Choroid plexus epithelial cell (primary cell): ENCODE data around the gene GNMT.
"Not testable (repeated sequence)": the region's sequence is repeated elsewhere in the genome, so short reads cannot be mapped to it uniquely, and the experiment has no call there.

Experiments used
- DNase-seq: peaks from one replicate; pipeline ENCODE4 v3.0.0-alpha.2; 2010; ENCODE audit warnings: low read depth
- H3K4me3 ChIP-seq: 2 replicates; pipeline ENCODE4 v1.5.1; 2011; ENCODE audit warnings: low read depth, mild to moderate bottlenecking, control low read depth, low read length, moderate library complexity
- TF ChIP-seq, protein P1 (sequence below): conservative IDR thresholded peaks from 2 replicates; pipeline ENCODE4 v1.5.1; 2011; ENCODE audit warnings: low read depth, mild to moderate bottlenecking, control low read depth, inconsistent platforms, low read length, moderate library complexity

GNMT gene

DNA sequence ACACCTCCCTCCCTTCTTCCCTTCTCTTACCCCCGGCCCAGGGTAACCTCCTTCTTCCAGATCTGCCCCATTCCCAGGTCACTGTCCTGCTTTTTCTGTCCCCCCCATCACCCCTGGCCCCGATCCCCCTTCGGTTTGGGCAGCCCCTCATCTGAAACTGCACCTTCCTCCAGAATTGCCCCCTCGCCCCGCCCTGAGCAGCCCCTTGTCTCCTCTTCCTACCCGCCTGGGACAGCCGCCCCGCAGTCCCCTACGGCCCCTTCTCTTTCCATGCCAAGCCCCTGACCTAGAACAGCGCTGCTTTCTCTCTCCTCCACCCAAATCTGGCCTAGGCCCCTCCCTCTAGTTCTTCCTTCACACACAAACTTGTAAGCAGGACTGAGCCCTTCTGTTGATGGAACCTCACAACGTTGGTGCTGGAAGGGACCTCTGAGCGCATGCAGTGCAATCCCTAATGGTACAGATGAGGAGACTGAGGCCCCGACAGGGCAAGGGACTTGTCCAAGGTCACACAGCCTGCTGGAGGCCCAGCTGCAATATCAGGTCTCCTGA, 24.4 kb downstream of the GNMT start:
- peak; percentile 29 for DNase-seq
- TF ChIP-seq, protein P1, sequence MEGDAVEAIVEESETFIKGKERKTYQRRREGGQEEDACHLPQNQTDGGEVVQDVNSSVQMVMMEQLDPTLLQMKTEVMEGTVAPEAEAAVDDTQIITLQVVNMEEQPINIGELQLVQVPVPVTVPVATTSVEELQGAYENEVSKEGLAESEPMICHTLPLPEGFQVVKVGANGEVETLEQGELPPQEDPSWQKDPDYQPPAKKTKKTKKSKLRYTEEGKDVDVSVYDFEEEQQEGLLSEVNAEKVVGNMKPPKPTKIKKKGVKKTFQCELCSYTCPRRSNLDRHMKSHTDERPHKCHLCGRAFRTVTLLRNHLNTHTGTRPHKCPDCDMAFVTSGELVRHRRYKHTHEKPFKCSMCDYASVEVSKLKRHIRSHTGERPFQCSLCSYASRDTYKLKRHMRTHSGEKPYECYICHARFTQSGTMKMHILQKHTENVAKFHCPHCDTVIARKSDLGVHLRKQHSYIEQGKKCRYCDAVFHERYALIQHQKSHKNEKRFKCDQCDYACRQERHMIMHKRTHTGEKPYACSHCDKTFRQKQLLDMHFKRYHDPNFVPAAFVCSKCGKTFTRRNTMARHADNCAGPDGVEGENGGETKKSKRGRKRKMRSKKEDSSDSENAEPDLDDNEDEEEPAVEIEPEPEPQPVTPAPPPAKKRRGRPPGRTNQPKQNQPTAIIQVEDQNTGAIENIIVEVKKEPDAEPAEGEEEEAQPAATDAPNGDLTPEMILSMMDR: no peak

DNA sequence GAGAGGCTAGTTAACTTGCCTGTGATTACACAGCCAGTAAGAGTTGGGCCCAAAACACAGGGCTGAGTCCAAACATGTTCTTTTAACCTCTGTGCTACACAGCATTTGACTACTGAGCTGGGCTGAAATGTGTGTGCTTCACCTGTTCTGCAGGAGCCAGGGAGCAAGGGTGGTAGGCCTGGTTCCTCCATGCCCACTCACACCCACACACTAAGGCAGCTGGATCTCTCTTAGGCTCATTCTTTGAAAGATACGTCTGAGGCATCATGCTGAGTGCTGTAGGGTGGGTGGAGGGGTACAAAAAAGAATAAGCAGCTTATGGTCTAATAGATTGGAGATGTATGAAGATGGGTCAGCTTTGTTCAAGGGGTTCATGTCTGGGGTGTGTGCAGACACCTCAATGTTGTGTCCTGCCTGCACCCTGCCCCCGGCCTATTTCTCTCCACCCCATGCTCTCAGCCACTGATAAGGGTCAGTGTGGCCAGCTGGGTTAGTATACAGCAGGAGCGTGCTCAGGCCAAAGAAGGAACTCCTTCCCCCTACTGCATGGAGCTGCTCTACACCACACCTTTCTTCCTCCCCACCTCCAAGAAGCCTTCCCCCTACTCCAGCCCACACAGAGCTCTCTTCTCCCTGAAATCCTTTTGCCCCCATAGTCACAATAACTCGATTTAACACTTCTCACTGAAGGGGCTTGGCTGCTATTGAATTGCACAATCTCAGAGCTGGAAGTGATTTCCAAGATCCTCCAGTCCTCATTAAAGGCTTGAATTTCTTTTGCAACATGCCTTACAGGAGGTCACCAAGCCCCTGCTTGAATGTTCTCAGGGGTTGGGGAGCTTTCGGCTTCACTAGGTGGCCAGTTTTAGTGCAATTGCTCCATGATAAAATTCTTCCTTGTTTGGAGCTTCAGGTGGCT, 27.2 kb downstream of the GNMT start:
- no peak for DNase-seq
- TF ChIP-seq, protein P1: no peak
- H3K4me3 ChIP-seq: no peak overlapping the region

More for the DNA sequence above, 24.4 kb downstream of the GNMT start:
- H3K4me3 ChIP-seq: peak overlapping the region; percentile 87

DNA sequence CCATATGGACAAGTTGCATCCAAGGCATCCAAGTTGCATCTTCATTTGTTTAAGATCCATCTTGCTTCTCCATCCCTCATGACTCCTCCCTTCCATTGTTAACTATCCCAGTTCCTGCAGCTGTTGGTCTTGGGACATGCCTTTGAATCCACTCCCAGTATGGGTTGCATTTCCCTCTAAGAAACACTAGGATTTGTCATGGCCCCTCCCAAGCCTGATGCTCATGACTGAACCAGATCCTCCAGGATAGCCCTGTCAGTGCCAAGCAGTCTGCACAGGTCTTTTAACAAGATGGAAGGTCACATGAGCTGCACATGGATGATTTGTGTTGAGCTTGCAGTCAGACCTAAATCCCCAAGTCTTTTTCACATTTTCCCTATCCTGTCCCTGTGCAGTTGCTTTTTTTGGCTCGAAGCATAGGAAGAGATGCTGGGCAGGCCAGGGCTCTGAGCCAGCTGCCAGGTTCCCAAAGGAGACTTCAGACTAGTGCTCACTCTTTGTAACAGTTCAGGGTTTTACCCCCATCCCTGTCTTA, 28.0 kb downstream of the GNMT start:
- TF ChIP-seq, protein P1: no peak
- no peak for DNase-seq
- no peak overlapping the region for H3K4me3 ChIP-seq

DNA sequence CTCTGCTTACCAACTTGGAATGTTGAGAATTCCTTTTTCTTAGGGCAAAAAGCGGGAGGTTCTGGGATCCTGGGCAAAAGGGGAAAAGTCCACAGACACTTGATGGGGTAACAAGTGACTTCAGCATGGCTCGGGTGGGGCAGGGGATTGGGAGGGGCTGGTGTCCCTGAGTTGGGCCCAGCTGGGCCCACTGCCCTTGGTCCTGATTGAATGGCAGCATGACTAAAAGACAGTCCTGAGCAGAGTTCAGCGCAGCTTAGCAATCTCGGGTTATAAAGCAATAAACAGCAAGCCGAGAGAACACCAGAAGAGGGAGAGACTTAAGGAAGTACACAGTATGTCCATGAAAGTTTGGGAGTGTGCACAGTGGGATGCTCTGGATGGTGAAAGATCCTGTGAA, 29.4 kb downstream of the GNMT start:
- H3K4me3 ChIP-seq: no peak overlapping the region
- no peak for DNase-seq
- TF ChIP-seq, protein P1: no peak

DNA sequence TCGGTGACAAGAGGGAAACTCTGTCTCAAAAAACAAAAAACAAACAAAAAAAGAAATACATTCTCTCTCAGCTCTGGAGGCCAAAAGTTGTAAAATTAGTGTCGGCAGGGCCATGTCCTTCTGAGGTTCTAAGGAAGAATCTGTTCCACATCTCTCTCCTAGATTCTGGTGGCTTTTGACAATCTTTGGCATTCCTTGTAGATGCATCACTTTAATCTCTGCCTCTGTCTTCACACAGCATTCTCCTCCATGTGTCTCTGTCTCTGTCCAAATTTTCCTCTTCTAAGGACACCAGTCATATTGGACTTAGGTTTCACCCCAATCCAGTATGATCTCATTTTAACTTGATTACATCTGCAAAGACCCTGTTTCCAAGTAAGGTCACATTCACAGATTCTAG, 32.9 kb downstream of the GNMT start:
- DNase-seq: no peak
- TF ChIP-seq, protein P1: no peak
- no peak overlapping the region for H3K4me3 ChIP-seq

DNA sequence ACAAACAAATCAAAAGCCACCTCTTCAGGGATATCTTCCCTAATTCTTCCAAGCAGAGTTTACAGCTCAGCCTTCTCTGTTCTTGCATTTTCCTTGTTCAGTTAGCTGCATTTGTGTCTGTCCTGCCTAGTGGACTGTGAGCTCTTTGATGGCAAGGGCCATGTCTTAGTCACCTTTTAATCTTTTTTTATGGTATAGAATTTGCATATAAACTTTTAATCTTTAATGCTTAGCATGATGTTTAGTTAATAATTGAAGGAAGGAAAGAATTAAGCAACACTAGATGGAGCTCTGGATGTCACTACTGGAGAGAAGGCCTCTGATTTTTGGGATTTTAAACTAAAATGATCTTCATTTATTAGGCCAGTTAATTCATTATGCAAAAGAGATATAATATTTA, 36.0 kb downstream of the GNMT start:
- no peak for DNase-seq
- TF ChIP-seq, protein P1: no peak
- H3K4me3 ChIP-seq: no peak overlapping the region

DNA sequence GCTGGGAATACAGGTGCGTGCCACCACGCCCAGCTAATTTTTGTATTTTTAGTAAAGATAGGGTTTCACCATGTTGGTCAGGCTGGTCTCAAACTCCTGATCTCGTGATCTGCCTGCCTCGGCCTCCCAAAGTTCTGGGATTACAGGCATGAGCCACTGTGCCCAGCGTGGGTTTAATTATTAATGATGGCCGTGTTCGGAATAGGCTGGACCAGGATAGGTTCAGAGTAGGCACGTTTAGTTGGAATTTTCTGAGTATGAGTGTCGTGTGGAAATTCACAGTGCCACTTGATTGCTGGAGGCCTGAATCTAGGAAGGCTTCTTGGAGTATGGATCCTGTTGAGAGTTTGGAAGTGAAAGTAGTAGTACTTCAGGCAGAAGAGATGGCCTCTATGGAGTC, 37.7 kb downstream of the GNMT start:
- DNase-seq, H3K4me3 ChIP-seq: not testable (repeated sequence)
